ENCODE data around the gene OR4K5.
"Not testable (repeated sequence)": the region's sequence is repeated elsewhere in the genome, so short reads cannot be mapped to it uniquely, and the experiment has no call there.

Gene OR4K5

GRCh38 chr14:19920021-19920657 lies at the start of gene OR4K5:
TSS of gene OR4K5 (plus strand) at chr14:19920607. CDS start at chr14:19920607, 0 bp downstream.
- no peak for DNase-seq (ENCODE audit: low read depth in 2 of 2)

GRCh38 chr14:19873178-19873577 lies 47.2 kb upstream of the OR4K5 start:
- no peak for DNase-seq (ENCODE audit: low read depth in 2 of 2)

GRCh38 chr14:19874842-19875241 lies 45.6 kb upstream of the OR4K5 start, which contains the start of gene OR4K2:
TSS of gene OR4K2 (plus strand) at chr14:19875142. CDS start at chr14:19876268, 1,126 bp downstream.
- no peak for DNase-seq (ENCODE audit: low read depth in 2 of 2)

GRCh38 chr14:19878029-19878642 lies 42.3 kb upstream of the OR4K5 start:
- no peak for DNase-seq (ENCODE audit: low read depth in 2 of 2)

GRCh38 chr14:19895282-19895681 lies 25.1 kb upstream of the OR4K5 start:
- no peak for DNase-seq (ENCODE audit: low read depth in 2 of 2)

- DNase-seq (ENCODE audit: low read depth in 2 of 2) = no peak
Measured at GRCh38 chr14:19900999-19901398, 19.4 kb upstream of the OR4K5 start.

GRCh38 chr14:19902409-19902808 lies 18.0 kb upstream of the OR4K5 start:
- no peak for DNase-seq (ENCODE audit: low read depth in 2 of 2)

GRCh38 chr14:19906665-19907064 lies 13.7 kb upstream of the OR4K5 start:
- DNase-seq (ENCODE audit: low read depth in 2 of 2) = no peak

GRCh38 chr14:19911114-19911513 lies 9.3 kb upstream of the OR4K5 start:
- no peak for DNase-seq (ENCODE audit: low read depth in 2 of 2)

- no peak for DNase-seq (ENCODE audit: low read depth in 2 of 2)
Measured at GRCh38 chr14:19917243-19917642, 3.2 kb upstream of the OR4K5 start.

- no peak for DNase-seq (ENCODE audit: low read depth in 2 of 2)
Measured at GRCh38 chr14:19917955-19918518, 2.4 kb upstream of the OR4K5 start.

- DNase-seq (ENCODE audit: low read depth in 2 of 2) = no peak
Measured at GRCh38 chr14:19918553-19919264, 1.7 kb upstream of the OR4K5 start.

GRCh38 chr14:19930617-19931016 lies 10.2 kb downstream of the OR4K5 start, which contains the start of gene OR4K1:
TSS of gene OR4K1 (plus strand) at chr14:19930917. CDS start at chr14:19935667, 4,750 bp downstream.
- no peak for DNase-seq (ENCODE audit: low read depth in 2 of 2)

GRCh38 chr14:19941668-19942067 lies 21.3 kb downstream of the OR4K5 start:
- DNase-seq (ENCODE audit: low read depth in 2 of 2) = no peak

GRCh38 chr14:19947413-19948090 lies 27.1 kb downstream of the OR4K5 start:
- no peak for DNase-seq (ENCODE audit: low read depth in 2 of 2)

GRCh38 chr14:19949218-19949617 lies 28.8 kb downstream of the OR4K5 start:
- no peak for DNase-seq (ENCODE audit: low read depth in 2 of 2)

GRCh38 chr14:19969735-19970134 lies 49.3 kb downstream of the OR4K5 start:
- not testable (repeated sequence) for DNase-seq (ENCODE audit: low read depth in 2 of 2)

Measured in stimulated activated CD8-positive, alpha-beta memory T cell treated with anti-CD3 and anti-CD28 coated beads, Interleukin-15, amount 100 ng/mL, for 4 hours (primary cell).